Panc1 (cell line): ENCODE data around the gene GJB4. TPM values are rescaled to one million over a fixed set of nuclear protein-coding genes. Genes with fewer than 3 reads are reported as not detected.
"Not testable (repeated sequence)": the region's sequence is repeated elsewhere in the genome, so short reads cannot be mapped to it uniquely, and the experiment has no call there.

Experiments used
- ATAC-seq: fragments of 200-7000 bp; cut with Tn5 transposase; 2 replicates; pipeline ENCODE4 v1.9.1; 2020; ENCODE audit warnings: mild to moderate bottlenecking, moderate library complexity
- BruUV-seq: library from RNA; stranded (reverse); fragments of 400-500 nt; replicated peaks from 2 replicates; lab custom pipeline; 2021; lab: Mats Ljungman, UMichigan
- CTCF ChIA-PET: fragments of 300-600 bp; sonication (Branson Sonifier 250); formaldehyde crosslinking; loops from one replicate; lab custom pipeline; 2022; ENCODE audit warnings: antibody characterized with exemption; lab: Charles Lee
- POLR2A ChIA-PET: fragments of 300-600 bp; sonication (Branson Sonifier 250); formaldehyde crosslinking; loops from one replicate; lab custom pipeline; 2022; ENCODE audit warnings: antibody characterized with exemption; lab: Charles Lee
- DNase-seq: peaks from one replicate; pipeline ENCODE4 v3.0.0-alpha.2; 2010; ENCODE audit warnings: low read depth, low spot score
- H3K27ac ChIP-seq: 2 replicates; pipeline ENCODE4 v1.5.1; 2011; ENCODE audit warnings: mild to moderate bottlenecking, low read length, inconsistent platforms
- H3K27me3 ChIP-seq: fragments of 200-500 bp; sonication (Bioruptor generic); 2 replicates; pipeline ENCODE4 v1.6.0; 2014; ENCODE audit warnings: low read length, inconsistent platforms; ENCODE audit not compliant: control insufficient read depth, insufficient read depth
- H3K36me3 ChIP-seq: fragments of 200-500 bp; sonication (Bioruptor generic); 2 replicates; pipeline ENCODE4 v1.5.1; 2014; ENCODE audit warnings: inconsistent platforms, mild to moderate bottlenecking, low read length, moderate library complexity; ENCODE audit not compliant: control insufficient read depth, insufficient read depth
- H3K4me1 ChIP-seq: 2 replicates; pipeline ENCODE4 v1.5.1; 2011; ENCODE audit warnings: inconsistent platforms, mild to moderate bottlenecking, low read length, moderate library complexity; ENCODE audit not compliant: control insufficient read depth, insufficient read depth
- H3K4me3 ChIP-seq, 2 experiments: 2 replicates each; pipeline ENCODE4 v1.5.1; 2011 to 2012; ENCODE audit warnings: low read depth in 2 of 2, low read length in 2 of 2, mild to moderate bottlenecking in 2 of 2, inconsistent platforms in 1 of 2, moderate library complexity in 1 of 2
- H3K9me3 ChIP-seq: fragments of 200-500 bp; sonication (Bioruptor generic); 2 replicates; pipeline ENCODE4 v1.5.1; 2014; ENCODE audit warnings: low read depth, mild to moderate bottlenecking, inconsistent platforms, low read length, moderate library complexity; ENCODE audit not compliant: control insufficient read depth, insufficient read depth
- REST ChIP-seq, 2 experiments: IDR thresholded peaks; 2 replicates each; pipeline ENCODE4 v1.6.1; 2011 to 2012; ENCODE audit warnings: low read depth in 2 of 2, control low read depth in 1 of 2, low read length in 1 of 2, mild to moderate bottlenecking in 1 of 2, moderate library complexity in 1 of 2; ENCODE audit not compliant: insufficient read depth in 1 of 2
- SIN3A ChIP-seq: IDR thresholded peaks from 2 replicates; pipeline ENCODE4 v1.6.1; 2012; ENCODE audit warnings: low read depth, mild to moderate bottlenecking, low read length, moderate library complexity, borderline replicate concordance; ENCODE audit not compliant: insufficient read depth
- in situ Hi-C: cut with HindIII; loops from 2 replicates; pipeline ENCODE4 v1.10.0; 2016; ENCODE audit warnings: low sequenced_read_pairs, low pct_unique_long_range_greater_than_20kb
- intact Hi-C: fragments of 100-400 bp; cut with micrococcal nuclease; formaldehyde crosslinking; loops from one replicate; pipeline ENCODE4 v1.10.0; 2022; ENCODE audit not compliant: unreplicated experiment
- total RNA-seq: library from RNA; stranded (reverse); gene quantifications from one replicate; pipeline ENCODE4 v1.2.1, GENCODE V29; 2021; ENCODE audit not compliant: unreplicated experiment

GJB4 gene
- total RNA-seq, 1 experiment from 2014 or later = not detected

- no TSS peak for BruUV-seq
- CTCF ChIA-PET = no interaction called here
- intact Hi-C loops = loop anchor here (10.0 kb wide), 1 partner anchor 1967 kb away; no protein-coding TSS in a partner anchor
Measured at GRCh38 chr1:34808051-34808810, 48.7 kb downstream of the GJB4 start.

GRCh38 chr1:34810781-34811180 lies 51.2 kb downstream of the GJB4 start:
- H3K27ac ChIP-seq, in situ Hi-C loops: not testable (repeated sequence)

More at GRCh38 chr1:34808051-34808810, 48.7 kb downstream of the GJB4 start:
- Histone ChIP-seq H3K9me3 (no peaks in the 10 kb centered on the region), H3K36me3 (no peaks in the 10 kb centered on the region), H3K27ac (no peak overlapping the region), H3K27me3 (no peaks in the 10 kb centered on the region), H3K4me1 (no peaks in the 10 kb centered on the region), H3K4me3 (no peak overlapping the region)
- ATAC-seq (no peak), DNase-seq (no peak)
- POLR2A ChIA-PET = no interaction called here
- in situ Hi-C loops = no loop called here
- TF ChIP-seq REST (IDR thresholded peaks at IDR 0.05; ENCODE audit: insufficient read depth in 1 of 2, low read depth in 2 of 2, low read length in 1 of 2) (no peak), SIN3A (no peak)

More at GRCh38 chr1:34810781-34811180, 51.2 kb downstream of the GJB4 start:
- H3K27me3 ChIP-seq, POLR2A ChIA-PET, DNase-seq, BruUV-seq, H3K36me3 ChIP-seq, intact Hi-C loops, CTCF ChIA-PET, H3K4me3 ChIP-seq, H3K4me1 ChIP-seq, H3K9me3 ChIP-seq, ATAC-seq: not testable (repeated sequence)

Other genes starting within 250 kb of the GJB4 start
- gene GJB5, start 4.7 kb upstream of the GJB4 start, total RNA-seq = not detected
- gene GJB3, start 21.5 kb downstream of the GJB4 start, total RNA-seq = 0.15 TPM
- gene GJA4, start 33.3 kb downstream of the GJB4 start, total RNA-seq = not detected
- gene SMIM12, start 100.0 kb downstream of the GJB4 start, total RNA-seq = 47.5 TPM
- 0.87 TPM for gene DLGAP3, start 169.9 kb downstream of the GJB4 start, total RNA-seq
- gene TMEM35B, start 225.6 kb downstream of the GJB4 start, total RNA-seq = 18.7 TPM